ENCODE data around the gene SLC16A11. TPM values are rescaled to one million over a fixed set of nuclear protein-coding genes. Genes with fewer than 3 reads are reported as not detected.
A peak's percentile ranks its signal among the peaks of the same experiment; 100 is the strongest.
"Not testable (repeated sequence)": the region's sequence is repeated elsewhere in the genome, so short reads cannot be mapped to it uniquely, and the experiment has no call there.

Gene SLC16A11
- not detected for total RNA-seq
- 1 to 10 TPM in 2 of 3 donors, under 1 TPM in 1; 0.68 to 3.7 (median 2.3) TPM for polyA plus RNA-seq
- long read RNA-seq, donor 1: 0 reads
- long read RNA-seq, donor 2: 0 reads
- long read RNA-seq, donor 3: 0 reads
- long read RNA-seq, donor 4: 0 reads
- long read RNA-seq, donor 5: 0 reads
- long read RNA-seq, donor 6: 0 reads
- long read RNA-seq, donor 7: 0 reads
- long read RNA-seq, donor 8: 0 reads
- long read RNA-seq, donor 9: 0 reads
- long read RNA-seq, donor 10: 0 reads

- H3K4me3 ChIP-seq: peak within 1 kb of the TSS; percentile 36 to 51 (median 43)
- peak within 1 kb of the TSS in 2 of 5 donors; percentile 39 to 63 for H3K27ac ChIP-seq
These were observed at the start of gene SLC16A11 for GRCh38 chr17:7043497-7044198. SLC16A11 (minus strand) TSS chr17:7044092; CDS start chr17:7043513, 579 bp downstream.

GRCh38 chr17:7091311-7092005 lies 47.6 kb upstream of the SLC16A11 start:
- H3K27me3 ChIP-seq: peaks cover 0 to 38% (median 0%) of the 10 kb centered on the region in 3 donors
- H3K27ac ChIP-seq; H3K4me1 ChIP-seq; H3K9me3 ChIP-seq; H3K36me3 ChIP-seq; H3K4me3 ChIP-seq; intact Hi-C loops (cut with DNase I; ENCODE audit: low total_unique reads); DNase-seq: not testable (repeated sequence)
- WGBS, 5 donors: 71 to 78% (median 74%) methylated on average over 20 to 25 of the region's 28 CpGs

More at GRCh38 chr17:7043497-7044198, at the start of gene SLC16A11:
- H3K9me3 ChIP-seq: no peaks in the 10 kb centered on the region
- WGBS, 5 donors: 3 to 5% (median 4%) methylated on average over 16 to 58 of the region's 58 CpGs
- no peaks in the 10 kb centered on the region for H3K36me3 ChIP-seq
- intact Hi-C loops (cut with DNase I; ENCODE audit: low total_unique reads): no loop called here
- TF ChIP-seq EP300 (IDR thresholded peaks at IDR 0.05) (no peak), POLR2AphosphoS5 (IDR thresholded peaks at IDR 0.05) (no peak), POLR2A (IDR thresholded peaks at IDR 0.05) (no peak), CTCF (IDR thresholded peaks at IDR 0.05) (no peak)
- DNase-seq: peak; percentile 59 to 83
- H3K27me3 ChIP-seq: peaks cover 0 to 61% (median 24%) of the 10 kb centered on the region in 3 donors
- peaks cover 29 to 55% (median 48%) of the 10 kb centered on the region in 4 donors for H3K4me1 ChIP-seq

- H3K9me3 ChIP-seq; H3K27ac ChIP-seq; intact Hi-C loops (cut with DNase I; ENCODE audit: low total_unique reads); H3K36me3 ChIP-seq; H3K4me3 ChIP-seq; H3K4me1 ChIP-seq; DNase-seq: not testable (repeated sequence)
- peaks cover 0 to 34% (median 0%) of the 10 kb centered on the region in 3 donors for H3K27me3 ChIP-seq
- 90 to 94% (median 91%) methylated on average over 6 of the region's 6 CpGs for WGBS, 5 donors
These were observed 45.7 kb upstream of the SLC16A11 start for GRCh38 chr17:7089570-7089969.

- H3K4me1 ChIP-seq; H3K36me3 ChIP-seq; DNase-seq; H3K4me3 ChIP-seq; H3K9me3 ChIP-seq; intact Hi-C loops (cut with DNase I; ENCODE audit: low total_unique reads); H3K27ac ChIP-seq: not testable (repeated sequence)
- H3K27me3 ChIP-seq: peaks cover 0 to 25% (median 0%) of the 10 kb centered on the region in 3 donors
- 29 to 60% (median 40%) methylated on average over 4 of the region's 4 CpGs for WGBS, 5 donors
These were observed 44.5 kb upstream of the SLC16A11 start for GRCh38 chr17:7088442-7088841.

GRCh38 chr17:7084088-7084487 lies 40.2 kb upstream of the SLC16A11 start:
- Histone ChIP-seq H3K9me3 (no peaks in the 10 kb centered on the region), H3K27me3 (peaks cover 0 to 17% (median 0%) of the 10 kb centered on the region in 3 donors), H3K4me3 (no peak overlapping the region), H3K4me1 (peaks cover 0 to 6% (median 0%) of the 10 kb centered on the region in 4 donors), H3K27ac (no peak overlapping the region), H3K36me3 (no peaks in the 10 kb centered on the region)
- no peak for DNase-seq
- WGBS, 5 donors: 21 to 37% (median 27%) methylated on average over 7 of the region's 7 CpGs
- TF ChIP-seq POLR2AphosphoS5 (IDR thresholded peaks at IDR 0.05) (no peak), EP300 (IDR thresholded peaks at IDR 0.05) (no peak), POLR2A (IDR thresholded peaks at IDR 0.05) (no peak), CTCF (IDR thresholded peaks at IDR 0.05) (no peak)
- intact Hi-C loops (cut with DNase I; ENCODE audit: low total_unique reads): no loop called here

Data from stomach (tissue), 19 donors.